Tibial nerve (tissue), 4 donors: ENCODE measurements around the gene PRELP. TPM values are rescaled to one million over a fixed set of nuclear protein-coding genes. Genes with fewer than 3 reads are reported as not detected.

ENCODE experiments used
- DNase-seq, 2 donors: peaks; one replicate each; pipeline ENCODE4 v3.0.0-alpha.2; 2019; ENCODE audit warnings: low spot score in 2 of 2
- H3K27ac ChIP-seq, 4 donors: fragments of 200-600 bp; sonication (generic) in 3 of 4; one replicate each; pipeline ENCODE4 v1.5.1; 2017 to 2019; ENCODE audit warnings: mild to moderate bottlenecking in 1 of 4
- H3K27me3 ChIP-seq, 2 donors: fragments of 200-600 bp; sonication (generic) in 1 of 2; one replicate each; pipeline versions ENCODE4 v1.5.1 to v1.6.0; 2017 to 2019
- H3K36me3 ChIP-seq, 3 donors: fragments of 200-600 bp; sonication (generic); one replicate each; pipeline ENCODE4 v1.5.1; 2018 to 2019
- H3K4me1 ChIP-seq, 4 donors: fragments of 200-600 bp; sonication (generic) in 3 of 4; one replicate each; pipeline ENCODE4 v1.5.1; 2017 to 2019
- H3K4me3 ChIP-seq, 4 donors: fragments of 200-600 bp; sonication (generic) in 3 of 4; one replicate each; pipeline ENCODE4 v1.5.1; 2017 to 2019; ENCODE audit warnings: mild to moderate bottlenecking in 1 of 4, moderate library complexity in 1 of 4
- H3K9me3 ChIP-seq, 4 donors: fragments of 200-600 bp; sonication (generic) in 3 of 4; one replicate each; pipeline ENCODE4 v1.5.1; 2017 to 2019
- EP300 ChIP-seq, 2 donors: sonication (generic); formaldehyde crosslinking; IDR thresholded peaks; one replicate each; pipeline ENCODE4 v1.6.1; 2017; ENCODE audit warnings: antibody characterized with exemption in 2 of 2, mild to moderate bottlenecking in 1 of 2
- POLR2A ChIP-seq, 2 donors: fragments of 450-650 bp; IDR thresholded peaks; one replicate each; pipeline ENCODE4 v1.6.1; 2017; ENCODE audit warnings: antibody characterized with exemption in 2 of 2, mild to moderate bottlenecking in 2 of 2, moderate library complexity in 2 of 2
- WGBS, 2 donors: methylation state at CpG; one replicate each; pipeline ENCODE4 v1.1.5; 2018; 5-methylcytosine and 5-hydroxymethylcytosine counted together
- total RNA-seq, 4 donors: library from RNA; depleted of rRNA; stranded (reverse); fragments of >200 nt; gene quantifications; one replicate each; pipeline ENCODE4 v1.1.0, GENCODE V29; 2016
- TF ChIP-seq, protein P1 (sequence below), 5 experiments: fragments of 200-600 bp in 3 of 5; fragments of 450-650 bp in 2 of 5; sonication (generic) in 3 of 5; IDR thresholded peaks; one replicate each; pipeline ENCODE4 v1.5.1; 2016 to 2019; ENCODE audit warnings: antibody characterized with exemption in 5 of 5, mild to moderate bottlenecking in 3 of 5, moderate library complexity in 2 of 5

Gene PRELP
- total RNA-seq, 4 donors from 2014 or later: 108 to 291 (median 153) TPM

DNA sequence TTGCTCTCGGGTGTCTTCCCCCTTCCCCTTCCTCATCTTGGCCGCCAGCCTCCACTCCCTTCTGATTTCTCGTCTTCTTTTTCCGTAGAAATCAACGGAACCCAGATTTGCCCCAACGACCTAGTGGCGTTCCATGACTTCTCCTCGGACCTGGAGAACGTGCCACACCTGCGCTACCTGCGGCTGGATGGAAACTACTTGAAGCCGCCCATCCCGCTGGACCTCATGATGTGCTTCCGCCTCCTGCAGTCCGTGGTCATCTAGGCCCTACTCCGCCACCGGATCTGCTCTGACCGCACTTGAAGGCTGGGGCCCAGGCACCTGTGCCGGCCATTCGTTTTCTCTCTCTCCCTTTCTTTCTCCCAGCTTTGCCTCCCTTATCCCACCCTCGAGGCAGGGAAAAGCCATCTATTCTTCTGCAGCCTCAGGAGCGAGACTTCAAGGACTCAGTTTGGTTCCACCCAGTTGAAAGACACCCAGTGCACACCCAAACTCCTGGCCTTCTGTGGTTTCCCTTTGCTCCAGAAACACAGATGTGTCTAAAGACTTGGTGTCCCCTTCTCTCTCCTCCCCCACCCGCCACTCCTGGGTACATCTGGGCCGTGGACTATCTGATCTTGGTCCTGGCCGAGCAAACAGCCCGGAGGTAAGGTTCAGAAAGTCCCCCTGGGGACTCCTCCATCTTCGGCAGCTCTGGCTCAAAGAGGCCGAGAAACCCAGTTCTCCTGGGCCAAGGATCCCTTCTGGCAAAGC lies 11.2 kb downstream of the PRELP start:
- no peak for TF ChIP-seq POLR2A (IDR thresholded peaks at IDR 0.05)
- TF ChIP-seq, protein P1, sequence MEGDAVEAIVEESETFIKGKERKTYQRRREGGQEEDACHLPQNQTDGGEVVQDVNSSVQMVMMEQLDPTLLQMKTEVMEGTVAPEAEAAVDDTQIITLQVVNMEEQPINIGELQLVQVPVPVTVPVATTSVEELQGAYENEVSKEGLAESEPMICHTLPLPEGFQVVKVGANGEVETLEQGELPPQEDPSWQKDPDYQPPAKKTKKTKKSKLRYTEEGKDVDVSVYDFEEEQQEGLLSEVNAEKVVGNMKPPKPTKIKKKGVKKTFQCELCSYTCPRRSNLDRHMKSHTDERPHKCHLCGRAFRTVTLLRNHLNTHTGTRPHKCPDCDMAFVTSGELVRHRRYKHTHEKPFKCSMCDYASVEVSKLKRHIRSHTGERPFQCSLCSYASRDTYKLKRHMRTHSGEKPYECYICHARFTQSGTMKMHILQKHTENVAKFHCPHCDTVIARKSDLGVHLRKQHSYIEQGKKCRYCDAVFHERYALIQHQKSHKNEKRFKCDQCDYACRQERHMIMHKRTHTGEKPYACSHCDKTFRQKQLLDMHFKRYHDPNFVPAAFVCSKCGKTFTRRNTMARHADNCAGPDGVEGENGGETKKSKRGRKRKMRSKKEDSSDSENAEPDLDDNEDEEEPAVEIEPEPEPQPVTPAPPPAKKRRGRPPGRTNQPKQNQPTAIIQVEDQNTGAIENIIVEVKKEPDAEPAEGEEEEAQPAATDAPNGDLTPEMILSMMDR (IDR thresholded peaks at IDR 0.05): no peak
- Histone ChIP-seq H3K27ac (peak overlapping the region; percentile 75 to 90 (median 84)), H3K9me3 (no peaks in the 10 kb centered on the region), H3K27me3 (no peaks in the 10 kb centered on the region), H3K36me3 (peaks cover 0 to 50% (median 0%) of the 10 kb centered on the region in 3 donors), H3K4me1 (peaks cover 0 to 73% (median 18%) of the 10 kb centered on the region in 4 donors), H3K4me3 (peak overlapping the region in 1 of 4 donors; percentile 45)
- peak in 1 of 2 donors; percentile 49 for DNase-seq
- 74 to 75% methylated on average over 28 of the region's 28 CpGs for WGBS, 2 donors

DNA sequence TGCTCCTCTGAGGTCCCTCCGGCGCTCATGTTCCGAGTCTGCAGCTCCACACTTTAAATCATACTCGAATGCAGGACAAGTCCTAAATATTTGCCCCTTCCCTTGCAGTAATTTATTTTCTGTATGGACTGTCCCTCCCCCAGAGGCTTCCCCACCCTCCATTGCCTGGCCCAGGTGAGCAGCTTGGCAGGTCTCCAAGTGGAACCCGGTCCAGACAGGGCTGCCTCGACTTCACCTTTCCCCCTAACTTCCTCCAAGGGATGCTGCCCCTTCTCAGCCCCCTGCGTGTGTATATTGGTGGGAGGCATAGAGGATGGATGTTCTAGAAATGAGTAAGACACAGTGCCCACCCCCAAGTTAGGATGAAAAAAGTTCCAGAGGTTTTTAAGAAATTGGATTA lies 12.9 kb downstream of the PRELP start:
- no peak for DNase-seq
- Histone ChIP-seq H3K36me3 (peaks cover 0 to 39% (median 0%) of the 10 kb centered on the region in 3 donors), H3K4me1 (peaks cover 0 to 66% (median 15%) of the 10 kb centered on the region in 4 donors), H3K27me3 (no peaks in the 10 kb centered on the region), H3K9me3 (no peaks in the 10 kb centered on the region), H3K4me3 (no peak overlapping the region), H3K27ac (peak overlapping the region in 3 of 4 donors; percentile 80 to 90 (median 87))
- TF ChIP-seq, protein P1 (IDR thresholded peaks at IDR 0.05): no peak
- TF ChIP-seq POLR2A (IDR thresholded peaks at IDR 0.05): peak in 1 of 2 donors; percentile 6
- 65 to 79% methylated on average over 7 of the region's 7 CpGs for WGBS, 2 donors

DNA sequence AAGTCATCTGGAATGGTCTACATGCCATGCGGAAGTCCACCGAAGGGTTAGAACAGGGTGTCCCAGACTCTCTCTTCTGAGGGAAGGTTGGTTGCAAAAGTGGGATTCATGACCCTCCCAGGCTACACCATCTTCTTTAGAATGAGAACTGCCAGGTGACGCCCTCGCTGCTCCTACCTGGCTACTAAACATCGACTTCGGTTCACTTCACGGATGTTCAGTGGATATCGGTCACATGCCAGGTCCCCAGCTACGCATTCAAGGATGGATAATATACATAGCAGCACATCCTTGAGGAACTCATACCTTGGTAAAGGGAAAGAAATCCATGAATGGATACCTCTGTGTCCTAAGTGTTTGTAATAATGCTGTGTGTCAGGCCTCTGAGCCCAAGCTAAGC lies 15.0 kb downstream of the PRELP start:
- H3K27me3 ChIP-seq: no peaks in the 10 kb centered on the region
- no peak overlapping the region for H3K4me3 ChIP-seq
- peaks cover 0 to 21% (median 0%) of the 10 kb centered on the region in 3 donors for H3K36me3 ChIP-seq
- TF ChIP-seq, protein P1 (IDR thresholded peaks at IDR 0.05): no peak
- TF ChIP-seq EP300 (IDR thresholded peaks at IDR 0.05): peak in 1 of 2 donors; percentile 46
- TF ChIP-seq POLR2A (IDR thresholded peaks at IDR 0.05): no peak
- 95 to 96% methylated on average over 9 of the region's 9 CpGs for WGBS, 2 donors
- no peak for DNase-seq
- H3K27ac ChIP-seq: peak overlapping the region in 1 of 4 donors; percentile 14
- peaks cover 0 to 47% (median 10%) of the 10 kb centered on the region in 4 donors for H3K4me1 ChIP-seq
- no peaks in the 10 kb centered on the region for H3K9me3 ChIP-seq

DNA sequence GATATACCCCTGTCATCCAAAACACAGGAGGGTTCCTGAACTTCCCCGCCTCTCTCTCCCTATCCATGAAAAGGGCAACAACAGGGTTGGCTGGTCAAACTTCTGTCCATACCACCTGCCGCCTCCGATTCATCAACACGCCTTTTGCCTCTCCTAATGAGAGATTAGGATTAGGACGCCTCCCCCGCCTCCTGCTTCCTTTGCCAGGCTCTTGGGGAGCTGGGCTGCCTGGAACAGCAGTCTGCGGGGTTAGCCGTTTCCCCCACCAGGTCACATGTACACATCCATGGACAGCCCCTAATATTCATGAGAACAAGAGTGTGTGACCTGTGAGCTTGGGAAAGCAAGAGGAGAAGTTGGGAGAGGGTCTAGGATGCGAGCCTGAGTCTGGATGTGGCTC lies 16.1 kb downstream of the PRELP start:
- H3K27ac ChIP-seq: no peak overlapping the region
- WGBS, 2 donors: 47 to 59% methylated on average over 9 of the region's 9 CpGs
- no peak for DNase-seq
- H3K36me3 ChIP-seq: peaks cover 0 to 13% (median 0%) of the 10 kb centered on the region in 3 donors
- TF ChIP-seq EP300 (IDR thresholded peaks at IDR 0.05): no peak
- peaks cover 0 to 37% (median 7%) of the 10 kb centered on the region in 4 donors for H3K4me1 ChIP-seq
- H3K4me3 ChIP-seq: no peak overlapping the region
- no peaks in the 10 kb centered on the region for H3K9me3 ChIP-seq
- no peaks in the 10 kb centered on the region for H3K27me3 ChIP-seq

DNA sequence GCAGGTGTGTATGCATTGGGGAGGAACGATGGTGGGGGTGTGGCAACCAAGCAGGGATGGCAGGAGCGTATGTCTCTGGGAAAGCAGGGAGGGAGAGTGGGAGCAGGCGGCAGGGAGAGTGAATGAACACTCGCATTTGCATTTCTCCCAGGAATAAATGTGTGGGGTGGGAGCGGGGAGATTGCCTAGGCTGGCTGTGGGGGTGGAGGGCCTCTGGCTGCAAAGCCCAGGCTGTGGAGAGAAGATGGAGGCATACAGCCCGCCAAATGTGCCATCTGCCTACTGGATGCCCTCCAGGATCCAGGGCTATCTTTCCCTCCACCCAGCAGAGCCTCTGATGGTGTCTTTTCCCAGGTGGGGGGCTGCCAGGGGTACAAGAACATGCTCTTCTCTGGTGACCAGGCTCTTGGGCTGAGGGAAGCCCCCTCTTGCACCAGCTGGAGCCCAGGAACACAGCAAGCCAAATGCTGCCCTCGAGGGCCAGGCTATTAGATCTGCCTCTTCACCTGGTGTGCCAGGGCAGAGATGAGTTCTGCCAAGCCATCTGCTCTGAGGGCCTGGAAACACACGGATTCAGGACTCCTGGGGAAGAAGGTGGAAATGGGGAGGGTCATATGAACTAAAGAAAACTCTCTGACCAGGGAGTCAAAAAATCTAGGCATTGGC lies 16.6 kb downstream of the PRELP start:
- H3K9me3 ChIP-seq: no peaks in the 10 kb centered on the region
- peaks cover 0 to 31% (median 6%) of the 10 kb centered on the region in 4 donors for H3K4me1 ChIP-seq
- H3K4me3 ChIP-seq: no peak overlapping the region
- H3K27me3 ChIP-seq: no peaks in the 10 kb centered on the region
- H3K36me3 ChIP-seq: peaks cover 0 to 11% (median 0%) of the 10 kb centered on the region in 3 donors
- no peak overlapping the region for H3K27ac ChIP-seq
- no peak for DNase-seq
- TF ChIP-seq, protein P1 (IDR thresholded peaks at IDR 0.05): no peak
- TF ChIP-seq POLR2A (IDR thresholded peaks at IDR 0.05) (no peak), EP300 (IDR thresholded peaks at IDR 0.05) (no peak)
- 25 to 42% methylated on average over 7 to 8 of the region's 8 CpGs for WGBS, 2 donors
